ENCODE measurements around the gene HOXA11.

The HOXA11 gene

DNA sequence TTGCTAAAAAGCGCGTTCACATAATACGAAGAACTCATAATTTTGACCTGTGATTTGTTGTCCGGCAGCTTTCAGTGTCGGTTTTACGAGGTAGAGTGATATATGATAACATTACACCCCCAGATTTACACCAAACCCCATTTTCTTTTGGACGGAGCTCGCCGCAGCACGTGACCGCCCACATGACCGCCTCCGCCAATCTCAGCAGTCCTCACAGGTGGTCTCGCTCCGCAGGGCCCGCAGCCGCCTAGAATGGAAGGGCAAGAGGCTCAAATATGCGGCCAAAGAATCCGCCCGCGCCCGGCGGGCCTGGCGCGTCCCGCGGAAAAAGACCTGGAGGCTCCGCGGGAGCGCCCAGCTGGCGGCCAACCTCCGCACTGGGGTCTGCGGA is 28.5 kb downstream of the HOXA11 start, which contains the start of gene HOXA7:
Gene HOXA7, minus strand, starts transcription at position 168 of the 391 bp plus-strand sequence. Its CDS starts 130 bp downstream, at position 38.
- no peak for DNase-seq

- DNase-seq, result no peak
These were observed 29.1 kb downstream of the HOXA11 start for GRCh38 chr7:27155816-27156507.

- no peak for DNase-seq
These were observed 29.9 kb downstream of the HOXA11 start for GRCh38 chr7:27154901-27155815.

DNA sequence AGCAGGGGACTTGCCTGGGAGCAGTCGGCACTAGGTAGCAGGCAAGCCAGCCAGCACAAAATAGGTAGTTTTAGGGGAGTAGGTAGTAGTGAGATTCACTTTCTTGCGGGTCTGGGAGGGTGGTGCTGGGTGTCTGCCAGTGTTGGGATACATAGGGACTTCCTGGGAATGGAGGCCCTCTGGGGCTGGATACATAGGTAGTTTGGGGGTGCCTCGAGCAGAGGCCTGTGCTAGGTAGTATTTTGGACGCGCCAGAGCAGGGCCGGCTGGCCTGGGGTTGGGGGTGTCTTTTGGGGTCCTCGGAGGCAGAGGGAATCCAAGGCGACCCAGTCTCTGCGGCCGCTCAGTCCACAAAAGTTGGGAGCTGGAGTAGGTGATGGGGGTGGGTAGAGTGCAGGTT is 30.7 kb downstream of the HOXA11 start:
- no peak for DNase-seq

DNA sequence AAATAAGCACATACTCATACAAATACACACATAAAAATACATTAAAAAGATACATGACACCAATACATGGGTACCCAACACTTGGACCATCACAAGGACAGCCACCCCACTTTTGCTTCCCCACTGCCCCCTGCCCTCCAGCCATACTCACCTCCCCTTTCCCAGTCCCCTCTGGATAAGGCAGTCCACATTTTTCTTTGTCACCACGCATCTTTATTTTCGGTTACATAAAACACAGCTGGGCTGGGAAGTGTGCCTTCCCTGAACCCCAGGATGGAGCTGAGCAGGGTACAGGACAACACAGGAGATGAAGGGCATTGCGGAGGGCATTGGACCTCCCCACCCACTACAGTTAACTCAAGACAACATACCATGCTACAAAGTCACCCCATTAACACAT is 31.5 kb downstream of the HOXA11 start:
- DNase-seq, result no peak

GRCh38 chr7:27152816-27153442 is 32.1 kb downstream of the HOXA11 start:
- no peak for DNase-seq

- no peak for DNase-seq
These were observed 32.9 kb downstream of the HOXA11 start, which contains the start of gene HOXA3 for GRCh38 chr7:27151931-27152815. TSS of gene HOXA3 (minus strand) at chr7:27152583. CDS start at chr7:27110640, 41,943 bp downstream.

DNA sequence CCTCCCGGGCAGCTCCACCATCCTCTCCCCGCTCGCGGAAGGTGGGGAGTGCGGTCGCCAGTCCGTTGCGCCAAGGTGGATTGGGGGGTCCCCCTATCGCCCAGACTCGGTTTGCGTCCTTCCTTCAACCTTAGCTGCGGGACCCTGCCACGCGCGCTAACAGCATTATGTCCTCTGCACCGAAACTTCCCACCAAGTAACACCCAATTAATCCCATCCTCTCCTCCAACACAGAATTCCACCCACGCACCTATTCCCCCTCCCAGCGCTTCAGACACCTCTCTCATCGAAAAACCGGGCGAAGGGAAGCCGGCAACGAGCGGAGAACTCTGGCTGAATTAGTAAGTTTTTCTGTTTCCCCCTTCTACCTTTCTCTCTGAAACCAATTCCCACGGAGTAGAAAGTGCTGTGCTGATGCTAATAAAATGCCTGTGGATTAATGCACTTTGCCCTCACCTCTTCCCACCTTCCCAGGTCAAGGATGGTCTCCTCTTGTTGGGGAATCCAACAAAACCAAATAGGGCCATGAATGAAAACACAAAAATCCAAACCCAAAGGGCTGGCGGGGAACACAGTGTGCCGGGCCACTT is 33.6 kb downstream of the HOXA11 start:
- DNase-seq, result no peak

DNA sequence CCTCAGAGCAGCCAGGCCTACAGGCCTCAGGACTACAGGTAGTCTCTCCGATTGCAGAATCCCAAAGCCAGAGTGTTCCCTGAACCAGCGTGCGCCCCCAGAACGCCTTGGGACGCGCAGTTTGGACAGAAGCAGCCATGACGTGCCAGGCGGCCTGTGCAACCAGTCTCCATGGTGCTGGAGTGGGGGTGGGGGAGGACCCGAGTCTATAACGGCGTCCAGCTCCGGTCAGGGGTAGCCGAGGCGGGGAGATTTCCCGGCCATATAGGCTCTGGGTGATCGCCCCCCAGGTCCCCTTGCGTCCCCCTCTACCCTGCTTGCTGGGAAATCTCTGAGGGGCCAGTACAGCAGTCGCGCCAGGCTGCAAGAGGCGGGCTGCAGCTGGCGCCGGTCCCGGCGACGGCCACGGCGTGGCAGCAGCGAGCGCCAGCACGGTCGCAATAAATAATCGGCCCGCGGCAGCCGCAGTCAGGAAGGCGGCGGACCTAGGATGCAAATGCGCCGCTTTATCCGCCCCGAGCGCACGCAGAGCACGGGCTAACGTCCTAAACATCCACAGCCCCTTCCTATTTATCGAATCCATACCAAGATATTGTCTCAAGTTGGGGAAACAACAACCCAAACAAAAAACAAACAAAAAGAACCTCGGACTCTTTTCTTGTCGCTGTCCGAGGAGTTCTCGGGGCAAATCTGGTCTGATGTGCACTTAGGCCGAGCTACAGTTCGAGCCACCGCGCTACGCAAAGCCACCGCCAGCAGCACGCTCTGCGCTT is 34.3 kb downstream of the HOXA11 start:
- peak; percentile 49 for DNase-seq

DNA sequence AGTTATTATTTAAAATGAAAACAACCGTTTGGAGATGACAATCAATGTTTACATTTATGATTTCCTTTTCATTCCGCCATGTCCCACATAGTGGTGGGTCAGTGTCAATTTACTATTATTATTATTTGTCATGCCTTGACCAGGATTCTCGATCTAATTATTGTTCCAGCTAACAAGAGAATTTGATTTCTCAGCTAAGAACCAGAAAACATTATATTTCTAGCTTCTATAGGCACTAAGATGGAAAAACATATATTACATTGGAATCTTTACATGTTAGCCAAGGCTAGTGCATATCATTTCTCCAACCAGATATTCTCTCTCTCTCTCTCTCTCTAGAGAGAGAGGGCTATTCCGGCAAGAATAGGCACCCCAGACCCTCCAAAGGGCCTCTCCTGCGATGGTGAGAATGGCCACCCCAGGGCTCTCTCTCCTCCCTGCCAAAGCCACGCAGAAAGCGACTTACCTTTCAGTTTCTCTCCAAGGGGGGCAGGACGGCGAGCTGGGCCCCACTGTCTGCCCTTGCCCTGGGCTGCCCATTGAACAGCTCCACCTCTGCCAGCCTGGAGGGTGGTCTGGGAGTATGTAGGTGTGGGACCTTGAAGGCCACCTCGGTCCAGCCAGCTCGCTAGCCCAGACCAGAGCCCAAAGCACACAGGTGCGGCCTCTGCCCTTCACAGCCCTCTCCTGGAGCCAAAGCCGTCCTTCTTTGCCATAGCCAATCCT is 35.0 kb downstream of the HOXA11 start:
- no peak for DNase-seq

DNA sequence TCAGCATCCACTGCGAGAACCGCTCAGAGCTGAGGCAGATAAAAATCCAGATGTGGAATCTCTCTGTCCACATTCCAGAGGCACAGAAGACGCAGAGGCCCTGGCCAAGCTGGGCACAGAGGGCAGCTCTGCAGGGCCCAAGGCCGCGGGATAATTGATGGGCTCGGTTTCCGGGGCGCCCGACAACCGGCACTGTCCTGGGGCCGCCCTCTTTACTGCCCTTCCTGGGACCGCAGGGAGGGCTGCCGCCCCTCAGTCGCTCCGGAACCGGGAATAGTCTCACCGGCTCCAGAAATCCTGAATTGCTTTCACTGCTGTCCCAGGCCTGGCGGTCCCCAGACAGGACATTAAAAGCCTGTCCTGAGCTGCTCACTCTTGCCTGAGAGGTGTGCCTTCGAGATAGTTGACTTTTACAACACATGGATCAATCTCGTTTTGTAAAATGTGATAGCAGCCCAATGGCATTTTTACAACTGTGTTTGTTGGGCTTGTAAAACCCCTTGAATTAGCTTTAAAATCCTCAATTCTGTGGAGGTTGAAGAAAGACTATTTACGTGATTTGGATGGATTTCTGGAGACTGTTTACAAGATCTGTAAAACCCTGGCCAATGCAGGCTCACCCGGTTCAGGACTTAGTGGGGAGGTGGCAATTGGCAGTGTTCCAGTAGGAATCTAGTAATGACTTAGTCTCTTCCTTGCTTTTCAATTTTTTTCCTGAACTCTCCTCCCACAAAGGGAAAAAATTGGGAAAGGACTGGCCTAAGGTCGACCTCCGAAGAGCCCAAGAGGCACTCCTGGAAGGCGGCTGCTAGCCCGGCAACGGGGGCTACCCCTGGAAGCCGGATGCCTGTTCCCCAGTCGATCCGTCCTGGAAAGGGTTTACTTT is 36.0 kb downstream of the HOXA11 start:
- no peak for DNase-seq

DNA sequence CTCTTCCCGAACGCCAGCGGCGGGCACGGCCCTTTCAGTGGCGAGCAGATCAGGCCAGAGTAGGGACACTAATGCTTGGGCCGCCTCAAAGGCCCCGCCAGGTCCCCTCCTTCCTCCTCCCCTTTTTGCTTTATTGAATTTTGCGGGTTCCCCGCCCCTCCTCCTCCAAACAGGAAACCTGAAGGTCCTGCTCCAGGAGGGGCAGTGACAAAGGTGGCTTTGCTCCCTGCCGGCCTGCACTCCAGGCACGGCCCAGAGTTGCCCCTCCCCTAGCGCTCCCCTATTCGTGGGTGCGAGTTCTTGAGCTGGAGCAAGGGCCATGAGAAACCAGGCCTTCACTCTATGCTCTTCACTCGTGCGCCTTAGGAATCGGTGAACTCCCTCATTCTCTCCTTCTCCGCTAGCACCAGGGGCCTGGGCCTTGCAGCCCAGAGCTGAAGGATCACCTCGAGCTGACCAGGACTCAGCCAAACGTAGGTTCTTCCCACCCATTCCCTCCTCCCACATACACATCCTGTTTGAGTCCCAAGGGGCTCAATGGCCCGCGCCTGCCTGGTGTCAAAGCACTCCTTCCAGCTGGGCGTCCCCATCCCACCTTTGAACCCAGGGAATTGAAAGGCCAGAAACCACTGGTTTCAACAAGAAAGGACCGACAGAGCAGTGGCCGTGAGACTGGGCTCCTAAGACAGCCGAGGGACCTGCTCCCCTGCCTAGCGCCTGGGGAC is 36.8 kb downstream of the HOXA11 start:
- no peak for DNase-seq

DNA sequence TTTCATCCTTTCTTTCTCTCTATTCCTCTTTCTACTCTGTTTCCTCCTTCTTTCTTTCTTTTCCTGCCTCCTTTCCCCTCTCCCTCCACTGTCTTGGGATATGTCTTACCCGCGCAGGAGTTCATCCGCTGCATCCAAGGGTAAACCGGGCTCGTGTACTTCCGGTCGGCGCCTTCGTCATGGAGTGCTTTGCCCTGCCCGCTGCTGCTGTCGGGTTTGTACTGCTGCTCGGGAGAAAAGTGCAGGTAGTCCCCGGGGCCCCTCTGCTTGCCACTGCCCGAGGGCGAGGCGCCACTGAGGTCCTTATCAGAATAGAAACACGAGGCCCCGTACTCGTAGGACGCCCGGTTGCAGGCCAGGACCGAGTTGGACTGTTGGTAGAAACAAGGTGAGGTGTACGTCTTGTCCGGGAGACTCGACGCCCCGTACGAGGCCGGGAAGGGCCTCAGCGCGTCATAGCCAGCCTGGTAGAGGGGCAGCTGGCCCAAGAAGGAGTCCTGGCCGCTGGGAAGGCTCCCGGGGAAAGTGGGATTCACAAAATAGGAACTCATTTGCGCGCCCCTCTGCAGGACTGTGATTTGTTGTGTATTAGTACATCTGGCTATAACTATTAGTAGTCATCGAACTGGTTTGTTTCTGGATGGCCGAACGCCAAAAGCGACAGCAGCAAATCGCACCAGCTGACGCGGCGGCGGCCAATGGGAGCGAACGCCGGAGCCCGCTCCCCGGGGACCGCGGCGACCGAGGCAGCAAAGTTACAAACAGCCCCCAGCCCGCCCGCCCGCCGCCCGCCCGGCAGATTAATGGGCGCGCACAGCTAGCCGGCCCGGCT is 37.6 kb downstream of the HOXA11 start, which contains the start of gene HOXA6:
Gene HOXA6, minus strand, starts transcription at position 576 of the 832 bp plus-strand sequence. Its CDS starts 25 bp downstream, at position 551.
- DNase-seq, result no peak

DNA sequence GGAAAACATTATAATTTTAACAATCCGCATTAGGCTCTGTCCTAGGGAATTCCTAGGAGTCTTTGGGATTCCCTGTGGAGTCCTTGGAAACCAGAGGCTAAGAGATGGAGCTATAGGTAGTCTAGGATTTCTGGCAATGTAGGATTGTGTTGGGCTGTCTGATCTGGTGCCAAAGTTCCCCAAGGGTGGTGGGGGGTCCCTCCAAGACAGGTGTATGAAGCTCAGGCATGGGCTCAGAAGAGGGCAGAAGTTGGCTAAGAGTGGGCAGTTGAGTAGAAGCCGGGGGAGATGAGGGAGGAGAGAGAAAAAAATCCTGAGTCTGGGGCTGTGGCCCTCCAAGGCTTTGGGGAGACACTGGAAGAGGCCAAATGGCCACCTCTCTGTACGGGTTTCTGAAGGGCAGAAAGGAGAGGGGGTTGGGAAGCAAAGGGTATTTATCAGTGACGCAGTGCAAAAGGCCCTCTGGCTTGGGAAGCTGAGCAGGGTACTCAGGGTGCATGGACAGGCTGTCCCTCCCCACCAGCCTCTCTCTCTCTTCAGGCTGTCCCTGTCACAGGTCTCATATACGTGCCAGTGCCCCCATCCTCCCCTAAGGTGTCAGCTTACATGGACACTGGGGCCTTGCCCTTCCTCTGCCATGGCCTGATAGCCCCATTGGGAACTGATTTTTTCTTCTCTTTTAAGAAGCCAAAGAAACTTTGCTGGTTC is 38.4 kb downstream of the HOXA11 start:
- DNase-seq, result no peak

DNA sequence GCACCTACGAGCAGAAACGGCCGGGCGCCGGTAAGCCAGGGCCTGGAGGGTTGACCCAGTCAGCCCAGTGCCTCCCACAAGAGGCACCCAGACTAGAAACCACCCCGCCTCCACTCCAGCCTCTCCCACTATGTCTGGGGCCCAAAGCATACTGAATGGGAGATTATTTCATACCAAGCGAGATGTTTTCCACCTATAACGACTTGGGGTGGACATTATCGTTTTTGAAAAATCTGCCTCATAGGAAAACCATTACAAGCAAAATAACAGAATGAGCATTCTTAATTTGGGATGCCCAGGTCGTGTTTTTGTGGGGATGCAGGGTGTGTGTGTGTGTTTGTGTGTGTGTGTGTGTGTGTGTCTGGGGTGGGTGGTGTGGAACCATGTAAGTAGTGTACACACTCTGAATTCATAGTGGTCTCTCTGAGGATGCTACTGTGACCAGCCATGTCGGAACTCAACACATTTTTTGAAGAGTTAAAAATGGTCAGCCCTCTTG is 39.1 kb downstream of the HOXA11 start:
- no peak for DNase-seq

DNA sequence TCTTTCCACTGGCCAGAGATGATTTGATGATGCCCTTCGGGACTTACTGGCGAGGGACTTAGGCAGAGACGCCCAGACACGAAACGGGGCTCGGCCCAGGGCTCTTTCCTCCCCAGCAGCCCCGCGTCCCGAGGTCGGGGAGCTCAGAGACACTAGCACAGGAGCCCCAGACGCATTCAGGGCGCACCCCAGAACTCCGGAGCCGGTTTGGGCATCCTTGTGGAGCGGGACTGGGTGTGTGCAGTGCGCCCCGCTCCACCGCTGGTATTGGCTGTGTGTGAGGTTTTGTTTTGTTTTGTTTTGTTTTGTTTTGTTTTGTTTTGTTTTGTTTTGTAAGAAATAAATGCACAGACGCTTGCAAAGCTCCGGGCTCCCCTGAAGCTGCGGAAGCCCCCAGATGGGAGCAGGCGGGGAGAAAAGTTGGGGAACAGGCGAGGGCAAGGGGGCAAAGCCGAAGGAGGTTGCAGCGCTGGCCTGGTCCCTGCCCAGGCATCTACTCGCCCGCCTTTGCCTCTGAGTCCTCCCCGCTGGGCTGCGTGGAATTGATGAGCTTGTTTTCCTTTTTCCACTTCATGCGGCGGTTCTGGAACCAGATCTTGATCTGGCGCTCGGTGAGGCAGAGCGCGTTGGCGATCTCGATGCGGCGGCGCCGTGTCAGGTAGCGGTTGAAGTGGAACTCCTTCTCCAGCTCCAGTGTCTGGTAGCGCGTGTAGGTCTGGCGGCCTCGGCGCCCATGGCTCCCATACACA is 39.7 kb downstream of the HOXA11 start:
- DNase-seq, result no peak
